Coronary artery (tissue), 2 donors: ENCODE results near the gene PITPNC1.
"Not testable (repeated sequence)": the region's sequence is repeated elsewhere in the genome, so short reads cannot be mapped to it uniquely, and the experiment has no call there.

Experiments used
- DNase-seq: peaks from one replicate; pipeline ENCODE4 v3.0.0-alpha.2; 2017; ENCODE audit warnings: low spot score
- H3K27ac ChIP-seq, 2 donors: fragments of 200-600 bp; sonication (generic); one replicate each; pipeline ENCODE4 v1.5.1; 2016 to 2019
- H3K4me3 ChIP-seq: fragments of 200-600 bp; sonication (generic); 2 replicates; pipeline ENCODE4 v1.5.1; 2016; ENCODE audit warnings: mild to moderate bottlenecking, moderate library complexity
- CTCF ChIP-seq: fragments of 200-600 bp; sonication (generic); IDR thresholded peaks from one replicate; pipeline ENCODE4 v1.5.1; 2019; ENCODE audit warnings: antibody characterized with exemption

The PITPNC1 gene

DNA sequence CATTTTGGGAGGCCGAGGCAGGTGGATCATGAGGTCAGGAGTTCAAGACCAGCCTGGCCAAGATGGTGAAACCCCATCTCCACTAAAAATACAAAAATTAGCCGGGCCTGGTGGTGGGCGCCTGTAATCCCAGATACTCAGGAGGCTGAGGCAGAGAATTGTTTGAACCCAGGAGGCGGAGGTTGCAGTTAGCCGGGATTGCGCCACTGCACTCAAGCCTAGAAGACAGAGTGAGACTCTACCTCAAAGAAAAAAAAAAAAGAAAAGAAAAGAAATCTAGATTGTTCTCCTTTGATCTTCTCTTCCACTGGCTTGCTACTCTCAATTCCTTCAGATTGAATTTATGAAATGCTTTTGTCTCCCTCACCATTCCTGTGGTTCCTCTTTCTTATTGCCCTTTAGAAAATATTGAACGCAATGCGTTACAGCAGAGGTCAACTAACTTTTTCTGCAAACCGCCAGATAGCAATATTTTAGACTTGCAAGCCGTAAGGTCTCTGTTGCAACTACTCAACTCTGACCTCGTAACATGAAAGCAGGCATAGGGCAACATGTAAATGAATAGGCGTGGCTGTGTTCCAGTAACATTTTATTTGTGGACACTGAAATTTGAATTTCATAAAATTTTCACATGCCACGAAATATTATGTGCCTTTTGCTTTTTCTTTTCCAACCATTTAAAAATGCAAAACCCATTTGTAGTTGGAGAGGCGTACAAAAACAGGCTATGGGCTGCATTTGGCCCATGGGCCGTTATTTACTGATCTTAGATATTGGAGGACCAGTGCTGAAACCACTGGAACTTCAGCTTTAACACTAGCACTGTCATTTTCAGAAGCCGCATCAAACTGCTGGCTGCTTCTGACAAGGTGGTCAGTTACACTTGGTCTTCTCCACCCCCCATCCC is 24.8 kb downstream of the PITPNC1 start:
- no peak for DNase-seq
- no peak overlapping the region for H3K27ac ChIP-seq
- TF ChIP-seq CTCF = no peak
- H3K4me3 ChIP-seq = no peak overlapping the region

GRCh38 chr17:67403065-67403464 is 26.0 kb downstream of the PITPNC1 start:
- Histone ChIP-seq H3K27ac (no peak overlapping the region), H3K4me3 (no peak overlapping the region)
- no peak for TF ChIP-seq CTCF
- no peak for DNase-seq

DNA sequence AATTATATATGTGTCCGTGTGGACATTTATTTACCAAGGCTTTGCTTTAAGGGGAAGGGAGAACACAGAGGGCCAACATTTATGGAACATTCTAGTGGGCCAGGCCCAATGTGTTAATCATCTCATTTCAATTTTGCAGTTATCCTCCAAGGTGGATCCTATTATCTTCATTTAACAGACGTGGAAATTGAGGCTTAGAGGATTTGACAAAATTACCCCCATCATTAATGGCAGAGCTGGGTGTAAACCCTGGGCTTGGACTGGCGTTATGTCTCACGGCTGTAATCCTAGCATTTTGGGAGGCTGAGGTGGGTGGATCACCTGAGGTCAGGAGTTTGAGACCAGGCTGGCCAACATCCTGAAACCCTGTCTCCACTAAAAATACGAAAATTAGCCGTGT is 26.4 kb downstream of the PITPNC1 start:
- Histone ChIP-seq H3K27ac (no peak overlapping the region), H3K4me3 (no peak overlapping the region)
- no peak for DNase-seq
- TF ChIP-seq CTCF = no peak

GRCh38 chr17:67408455-67408830 is 31.4 kb downstream of the PITPNC1 start:
- DNase-seq, H3K4me3 ChIP-seq, H3K27ac ChIP-seq: not testable (repeated sequence)

DNA sequence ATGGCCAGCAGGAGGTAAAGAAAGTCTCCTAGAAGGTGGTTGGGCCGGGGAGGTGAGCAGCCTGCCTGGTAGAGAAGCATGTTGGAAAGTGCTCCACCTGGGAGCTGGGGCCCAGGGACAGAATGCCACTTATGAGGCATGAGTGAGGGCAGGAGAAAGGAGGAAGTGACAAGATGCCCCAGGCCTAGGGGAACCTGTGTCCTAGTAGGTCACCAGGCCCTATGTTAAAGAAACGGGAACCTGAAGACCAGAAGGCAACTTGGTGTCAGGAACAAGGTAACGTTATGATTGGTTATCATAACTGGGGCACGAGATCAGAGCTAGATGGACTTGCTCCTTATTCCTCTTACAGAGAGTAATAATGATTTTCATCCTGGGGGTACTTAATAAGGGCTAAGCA is 34.3 kb downstream of the PITPNC1 start:
- DNase-seq = no peak
- H3K4me3 ChIP-seq = no peak overlapping the region
- H3K27ac ChIP-seq = no peak overlapping the region
- TF ChIP-seq CTCF = no peak

DNA sequence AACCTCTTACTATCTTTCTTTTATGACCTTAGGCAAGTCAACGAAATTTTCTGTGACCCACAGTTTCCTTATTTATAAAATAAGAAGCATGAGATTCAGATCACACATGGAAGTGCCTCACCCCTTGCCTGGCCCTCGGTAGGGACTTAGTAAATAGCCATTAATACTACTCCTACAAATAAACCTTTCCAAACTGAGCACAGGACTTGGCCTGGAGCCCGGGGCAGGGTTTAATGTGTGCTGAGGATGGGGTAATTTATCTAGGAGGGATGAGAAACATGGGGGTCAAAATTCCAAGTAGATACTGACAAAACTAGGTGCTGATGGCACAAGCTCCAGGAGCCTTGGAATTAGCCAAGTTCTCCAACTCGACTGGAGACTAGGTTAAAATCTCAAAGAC is 35.0 kb downstream of the PITPNC1 start:
- Histone ChIP-seq H3K4me3 (no peak overlapping the region), H3K27ac (no peak overlapping the region)
- DNase-seq = no peak
- TF ChIP-seq CTCF = no peak

DNA sequence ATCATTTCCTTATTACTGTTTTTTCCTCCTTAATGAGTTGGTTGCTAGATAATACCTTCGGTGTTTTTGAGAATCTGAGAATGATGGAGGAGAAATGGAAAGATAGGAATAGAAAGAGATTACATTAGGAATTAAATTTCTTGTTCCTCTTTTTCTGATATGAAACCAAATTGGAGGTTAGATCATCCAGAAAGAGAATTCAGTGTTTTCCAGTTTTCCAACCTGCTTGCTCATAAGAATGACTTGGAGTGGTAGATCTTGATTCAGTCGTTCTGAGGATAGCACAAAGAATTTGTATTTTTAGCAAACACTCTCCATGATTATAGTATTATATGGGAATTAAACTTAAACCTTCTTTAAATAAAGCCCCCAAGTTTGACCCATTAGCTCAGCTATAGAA is 35.9 kb downstream of the PITPNC1 start:
- no peak for DNase-seq
- TF ChIP-seq CTCF = no peak
- Histone ChIP-seq H3K27ac (no peak overlapping the region), H3K4me3 (no peak overlapping the region)
